ENCODE data around the gene ATP6V0E2.

DNA sequence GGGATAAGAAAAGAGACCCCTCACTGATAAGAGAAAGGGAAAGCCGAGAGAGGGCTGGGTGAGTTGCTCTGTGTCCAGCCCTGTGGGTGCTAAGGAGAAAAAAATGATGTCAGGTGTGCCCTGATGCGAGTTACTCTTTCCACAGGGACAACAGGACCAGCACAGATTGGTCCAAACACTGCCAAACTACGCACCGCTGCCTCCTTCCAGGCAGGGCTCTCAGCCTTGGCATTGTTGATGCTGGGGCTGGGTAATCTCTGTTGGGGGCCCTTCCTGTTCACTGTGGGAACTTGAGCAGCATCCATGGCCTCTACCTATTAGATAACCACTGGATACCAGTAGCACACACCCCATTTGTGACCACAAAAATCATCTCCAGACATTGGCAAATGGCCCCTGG, 10.3 kb upstream of the ATP6V0E2 start:
- TF ChIP-seq EZH2 (optimal IDR thresholded peaks at IDR 0.05; ENCODE audit: low read depth, low read length) (no peak), EZH2phosphoT487 (IDR thresholded peaks at IDR 0.05; ENCODE audit: low read length) (no peak)
- TF ChIP-seq, protein P1, sequence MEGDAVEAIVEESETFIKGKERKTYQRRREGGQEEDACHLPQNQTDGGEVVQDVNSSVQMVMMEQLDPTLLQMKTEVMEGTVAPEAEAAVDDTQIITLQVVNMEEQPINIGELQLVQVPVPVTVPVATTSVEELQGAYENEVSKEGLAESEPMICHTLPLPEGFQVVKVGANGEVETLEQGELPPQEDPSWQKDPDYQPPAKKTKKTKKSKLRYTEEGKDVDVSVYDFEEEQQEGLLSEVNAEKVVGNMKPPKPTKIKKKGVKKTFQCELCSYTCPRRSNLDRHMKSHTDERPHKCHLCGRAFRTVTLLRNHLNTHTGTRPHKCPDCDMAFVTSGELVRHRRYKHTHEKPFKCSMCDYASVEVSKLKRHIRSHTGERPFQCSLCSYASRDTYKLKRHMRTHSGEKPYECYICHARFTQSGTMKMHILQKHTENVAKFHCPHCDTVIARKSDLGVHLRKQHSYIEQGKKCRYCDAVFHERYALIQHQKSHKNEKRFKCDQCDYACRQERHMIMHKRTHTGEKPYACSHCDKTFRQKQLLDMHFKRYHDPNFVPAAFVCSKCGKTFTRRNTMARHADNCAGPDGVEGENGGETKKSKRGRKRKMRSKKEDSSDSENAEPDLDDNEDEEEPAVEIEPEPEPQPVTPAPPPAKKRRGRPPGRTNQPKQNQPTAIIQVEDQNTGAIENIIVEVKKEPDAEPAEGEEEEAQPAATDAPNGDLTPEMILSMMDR (IDR thresholded peaks at IDR 0.05; ENCODE audit: low read length) = no peak

Data from MM.1S (cell line).